WERI-Rb-1 (cell line): Measurements from ENCODE around the gene CD46.

Source experiments
- DNase-seq: peaks from one replicate; pipeline ENCODE4 v3.0.0-alpha.2; 2020
- H3K27ac ChIP-seq: fragments of 250-450 bp; sonication (Bioruptor Pico); 2 replicates; pipeline ENCODE4 v1.5.1; 2020; ENCODE audit warnings: mild to moderate bottlenecking, moderate library complexity
- H3K27me3 ChIP-seq: fragments of 250-450 bp; sonication (Bioruptor Pico); 2 replicates; pipeline ENCODE4 v1.5.1; 2021; ENCODE audit warnings: mild to moderate bottlenecking, low read depth, moderate library complexity; ENCODE audit not compliant: insufficient read depth, severe bottlenecking
- H3K36me3 ChIP-seq: fragments of 250-450 bp; sonication (Bioruptor Pico); 2 replicates; pipeline ENCODE4 v1.5.1; 2020; ENCODE audit warnings: mild to moderate bottlenecking, moderate library complexity
- H3K4me3 ChIP-seq: 2 replicates; pipeline ENCODE4 v1.5.1; 2011; ENCODE audit warnings: low read depth, mild to moderate bottlenecking, control low read depth, low read length
- H3K9me3 ChIP-seq: fragments of 250-450 bp; sonication (Bioruptor Pico); 2 replicates; pipeline ENCODE4 v1.5.1; 2021; ENCODE audit warnings: mild to moderate bottlenecking, moderate library complexity; ENCODE audit not compliant: severe bottlenecking
- TF ChIP-seq, protein P1 (sequence below): IDR thresholded peaks from 2 replicates; pipeline ENCODE4 v1.5.1; 2011; ENCODE audit warnings: low read depth, mild to moderate bottlenecking, control low read depth, inconsistent platforms, low read length

The CD46 gene

DNA sequence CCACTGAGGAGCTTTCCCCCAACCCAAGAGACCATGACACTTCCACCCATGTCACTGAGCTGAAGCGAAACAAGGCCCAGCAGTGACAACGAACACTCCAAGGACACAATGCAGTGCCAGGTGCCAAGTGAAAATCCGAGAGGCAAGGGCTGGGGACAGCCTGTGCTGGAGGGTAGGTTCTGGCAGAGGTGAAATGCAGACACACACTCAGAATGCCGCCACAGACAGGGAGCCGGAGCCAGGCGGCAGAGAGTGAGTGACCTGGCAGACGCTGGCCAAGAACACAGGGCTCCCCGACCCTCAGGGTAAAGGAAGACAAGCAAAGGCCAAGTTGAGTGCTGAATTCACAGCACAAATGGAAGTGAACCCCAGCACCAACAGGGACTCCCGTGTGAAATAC lies 78.9 kb downstream of the CD46 start:
- Histone ChIP-seq H3K27me3 (no peaks in the 10 kb centered on the region), H3K27ac (no peak overlapping the region), H3K9me3 (no peaks in the 10 kb centered on the region), H3K36me3 (peaks cover 15% of the 10 kb centered on the region), H3K4me3 (no peak overlapping the region)
- DNase-seq, result no peak
- TF ChIP-seq, protein P1, sequence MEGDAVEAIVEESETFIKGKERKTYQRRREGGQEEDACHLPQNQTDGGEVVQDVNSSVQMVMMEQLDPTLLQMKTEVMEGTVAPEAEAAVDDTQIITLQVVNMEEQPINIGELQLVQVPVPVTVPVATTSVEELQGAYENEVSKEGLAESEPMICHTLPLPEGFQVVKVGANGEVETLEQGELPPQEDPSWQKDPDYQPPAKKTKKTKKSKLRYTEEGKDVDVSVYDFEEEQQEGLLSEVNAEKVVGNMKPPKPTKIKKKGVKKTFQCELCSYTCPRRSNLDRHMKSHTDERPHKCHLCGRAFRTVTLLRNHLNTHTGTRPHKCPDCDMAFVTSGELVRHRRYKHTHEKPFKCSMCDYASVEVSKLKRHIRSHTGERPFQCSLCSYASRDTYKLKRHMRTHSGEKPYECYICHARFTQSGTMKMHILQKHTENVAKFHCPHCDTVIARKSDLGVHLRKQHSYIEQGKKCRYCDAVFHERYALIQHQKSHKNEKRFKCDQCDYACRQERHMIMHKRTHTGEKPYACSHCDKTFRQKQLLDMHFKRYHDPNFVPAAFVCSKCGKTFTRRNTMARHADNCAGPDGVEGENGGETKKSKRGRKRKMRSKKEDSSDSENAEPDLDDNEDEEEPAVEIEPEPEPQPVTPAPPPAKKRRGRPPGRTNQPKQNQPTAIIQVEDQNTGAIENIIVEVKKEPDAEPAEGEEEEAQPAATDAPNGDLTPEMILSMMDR, result no peak

DNA sequence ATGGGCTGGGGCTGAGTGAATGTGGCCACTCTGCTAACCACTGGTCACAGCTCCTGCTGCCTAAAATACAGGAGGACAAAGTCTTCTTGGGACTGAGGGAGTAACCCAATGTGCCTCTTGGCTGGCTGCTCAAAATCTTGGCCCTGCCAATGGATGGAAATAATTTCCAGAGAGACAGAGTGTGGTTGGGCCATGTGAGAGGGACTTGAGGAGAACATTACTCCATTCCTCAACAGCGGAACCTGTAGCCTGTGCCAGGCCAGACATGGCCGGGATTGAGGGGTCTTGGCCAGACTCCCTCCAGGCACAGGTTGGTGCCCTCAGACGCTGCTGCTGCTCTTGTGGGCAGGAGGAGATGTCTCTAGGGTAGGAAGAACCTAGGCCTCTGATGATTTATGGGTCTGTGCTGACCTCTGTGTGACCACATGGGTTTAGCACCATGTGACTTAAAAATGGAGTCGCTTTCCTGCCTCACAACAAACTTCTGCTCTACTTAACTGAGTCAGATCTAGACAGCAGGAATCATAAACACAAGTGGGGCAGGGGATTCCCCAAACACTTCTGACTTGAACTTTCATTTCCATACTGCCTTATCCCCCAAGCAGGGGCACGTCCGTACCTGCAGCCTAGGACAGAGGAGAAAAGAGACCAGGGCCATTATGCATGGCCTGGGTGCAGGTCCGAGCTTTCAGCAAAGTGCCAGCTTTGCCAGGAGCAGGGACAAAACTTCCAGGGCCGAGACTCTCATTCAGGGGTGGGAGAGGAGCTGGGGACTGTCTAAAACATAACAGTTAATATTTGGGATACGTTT lies 79.9 kb downstream of the CD46 start:
- H3K27me3 ChIP-seq, result no peaks in the 10 kb centered on the region
- no peak overlapping the region for H3K27ac ChIP-seq
- TF ChIP-seq, protein P1, result no peak
- no peak for DNase-seq
- no peaks in the 10 kb centered on the region for H3K9me3 ChIP-seq
- no peak overlapping the region for H3K4me3 ChIP-seq
- H3K36me3 ChIP-seq, result peaks cover 16% of the 10 kb centered on the region

DNA sequence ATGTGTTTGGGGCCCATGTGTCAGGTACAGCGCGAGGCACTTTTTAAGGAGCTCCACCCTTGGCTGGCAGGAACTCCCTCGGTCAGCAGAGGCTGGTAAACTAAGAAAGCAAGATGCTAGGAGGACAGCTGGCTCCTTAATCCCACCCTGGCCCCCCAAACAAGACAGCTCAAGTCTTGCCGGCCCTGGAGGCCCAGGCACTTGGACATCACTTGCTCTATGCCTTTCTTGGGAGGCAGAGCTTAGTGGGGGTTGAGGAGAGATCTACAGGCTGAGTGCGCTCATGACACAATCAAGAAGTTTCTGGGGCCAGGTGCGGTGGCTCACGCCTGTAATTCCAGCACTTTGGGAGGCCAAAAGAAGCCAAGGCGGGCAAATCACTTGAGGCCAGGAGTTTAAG lies 80.9 kb downstream of the CD46 start:
- DNase-seq, result no peak
- no peak overlapping the region for H3K4me3 ChIP-seq
- H3K36me3 ChIP-seq, result peaks cover 16% of the 10 kb centered on the region
- TF ChIP-seq, protein P1, result no peak
- no peaks in the 10 kb centered on the region for H3K9me3 ChIP-seq
- no peak overlapping the region for H3K27ac ChIP-seq
- H3K27me3 ChIP-seq, result no peaks in the 10 kb centered on the region

DNA sequence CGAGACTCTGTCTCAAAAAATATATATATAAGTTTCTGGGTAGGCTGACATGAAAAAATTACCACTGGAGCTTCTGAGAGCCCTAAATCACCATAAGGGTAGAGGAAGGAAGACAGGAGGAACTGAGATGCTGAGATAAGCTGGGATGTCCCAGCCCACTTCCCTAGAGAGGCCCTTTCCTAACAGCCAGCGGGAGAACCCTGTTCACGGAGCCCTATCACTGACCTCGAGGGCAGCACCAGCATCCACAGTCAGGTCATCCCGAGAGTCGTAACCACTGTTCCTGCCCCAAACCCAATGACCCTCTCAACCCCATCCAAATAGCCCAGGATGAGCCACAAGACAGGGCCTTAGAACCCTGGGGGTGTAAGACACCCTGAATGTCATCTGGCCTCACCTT lies 81.5 kb downstream of the CD46 start:
- H3K27me3 ChIP-seq, result no peaks in the 10 kb centered on the region
- no peak for DNase-seq
- peaks cover 16% of the 10 kb centered on the region for H3K36me3 ChIP-seq
- no peak overlapping the region for H3K4me3 ChIP-seq
- no peaks in the 10 kb centered on the region for H3K9me3 ChIP-seq
- TF ChIP-seq, protein P1, result no peak
- no peak overlapping the region for H3K27ac ChIP-seq

DNA sequence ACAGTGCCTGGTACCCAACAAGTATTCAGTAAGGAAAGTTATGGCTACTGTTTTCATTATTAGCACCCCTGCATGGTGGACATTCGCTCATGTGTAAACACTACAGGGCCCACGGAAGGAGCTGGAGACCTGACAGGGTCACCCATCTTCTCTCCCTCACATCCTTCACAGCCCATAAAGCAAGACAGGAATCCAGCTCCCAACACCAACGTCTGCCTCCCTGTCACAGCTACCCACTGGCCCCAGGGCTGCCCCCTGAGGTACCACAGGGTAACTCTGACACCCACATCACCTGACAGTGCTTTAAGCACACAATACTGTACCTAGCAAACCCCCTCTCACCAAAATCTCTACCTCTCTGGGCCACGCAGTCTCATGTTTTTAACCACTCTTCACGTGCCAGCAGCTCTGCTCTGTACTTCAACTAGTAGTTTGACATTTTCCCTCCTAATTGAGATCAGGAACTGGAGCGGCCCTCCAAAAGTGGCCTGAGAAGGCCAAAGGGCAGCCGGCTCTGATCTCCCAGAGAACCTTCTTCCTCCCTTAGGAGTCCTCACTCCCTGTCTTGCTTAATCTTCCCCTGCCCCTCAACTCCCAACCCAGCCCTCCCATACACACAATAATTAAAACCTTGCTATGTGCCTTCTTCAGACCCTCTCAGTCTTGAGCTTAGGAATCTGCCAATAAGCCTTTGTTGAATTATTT lies 82.3 kb downstream of the CD46 start:
- no peaks in the 10 kb centered on the region for H3K27me3 ChIP-seq
- DNase-seq, result no peak
- H3K9me3 ChIP-seq, result no peaks in the 10 kb centered on the region
- no peak overlapping the region for H3K27ac ChIP-seq
- H3K4me3 ChIP-seq, result no peak overlapping the region
- peaks cover 16% of the 10 kb centered on the region for H3K36me3 ChIP-seq
- TF ChIP-seq, protein P1, result no peak
